ENCODE data around the gene RPP14.
"Not testable (repeated sequence)": the region's sequence is repeated elsewhere in the genome, so short reads cannot be mapped to it uniquely, and the experiment has no call there.

The RPP14 gene

DNA sequence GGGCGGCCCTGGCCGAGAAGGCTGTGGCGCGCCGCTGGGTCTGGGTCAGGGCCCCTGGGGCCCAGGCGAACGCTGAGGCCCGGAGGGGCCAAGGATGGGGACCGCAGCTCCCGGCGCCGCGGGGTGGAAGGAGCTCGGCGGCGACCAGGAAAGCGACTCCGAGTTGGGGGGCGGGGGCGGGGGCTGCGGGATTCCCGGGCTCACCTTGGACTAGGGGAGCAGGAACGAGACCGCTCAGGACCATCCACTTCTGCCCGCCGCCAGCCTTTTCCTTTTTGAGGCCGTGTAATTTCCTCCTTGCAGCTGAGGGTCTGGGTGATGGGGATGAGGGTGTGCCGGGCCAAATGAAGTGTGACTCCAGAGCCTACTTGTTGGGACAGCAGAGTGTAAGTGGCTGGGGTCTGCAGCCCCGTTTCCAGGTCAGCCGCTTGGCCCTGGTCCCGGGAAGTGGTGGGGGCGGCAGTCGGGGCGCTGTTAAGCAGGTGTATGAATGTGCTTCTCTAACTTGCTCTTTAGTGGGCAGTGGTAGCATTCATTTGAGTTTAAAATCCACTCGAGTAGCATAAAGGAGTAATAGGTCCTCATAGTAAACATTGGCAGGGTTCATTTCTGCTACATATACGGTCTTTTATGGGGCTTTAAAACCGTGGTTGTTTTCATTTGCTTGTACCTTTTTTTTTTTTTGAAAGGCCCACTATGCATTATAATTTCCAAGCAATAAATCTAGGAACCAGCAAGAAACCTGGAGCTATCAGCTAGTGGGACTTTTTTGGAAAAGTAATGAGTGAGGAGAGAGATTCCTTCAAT, 27.4 kb downstream of the RPP14 start:
- DNase-seq, result no peak

DNA sequence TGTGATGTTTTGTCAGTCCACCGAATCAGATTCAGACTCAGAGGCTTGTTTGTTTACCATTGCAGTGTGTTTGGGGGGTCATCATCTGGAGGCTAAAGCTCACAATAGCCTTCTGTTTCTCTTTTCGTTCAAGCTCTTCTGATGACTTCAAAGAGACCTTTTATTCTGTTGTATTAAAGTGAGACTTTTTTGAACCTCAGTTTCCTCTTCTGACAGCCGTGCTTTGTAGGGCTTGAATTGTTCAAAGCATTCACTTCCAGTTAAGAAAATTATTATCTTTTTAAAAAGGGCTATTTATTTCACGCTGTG, 27.9 kb downstream of the RPP14 start:
- DNase-seq, result no peak

DNA sequence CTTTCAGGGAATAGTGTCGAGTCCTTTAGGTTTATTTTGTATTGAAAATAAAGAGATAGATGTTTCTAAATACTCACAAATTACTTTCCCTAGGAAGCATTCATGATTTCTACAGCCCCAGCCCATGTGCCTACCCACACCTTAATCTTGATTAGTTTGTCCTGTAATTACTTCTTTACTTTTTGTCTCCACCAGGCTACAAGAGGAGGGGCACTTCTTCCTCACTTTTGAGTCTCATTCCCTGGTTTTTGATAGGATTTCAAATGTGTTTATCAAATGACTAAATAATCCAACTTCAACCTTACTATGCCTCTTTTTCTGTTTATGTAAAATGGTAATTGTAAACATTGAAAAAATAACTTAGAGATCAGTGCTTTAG, 28.4 kb downstream of the RPP14 start:
- DNase-seq, result no peak

DNA sequence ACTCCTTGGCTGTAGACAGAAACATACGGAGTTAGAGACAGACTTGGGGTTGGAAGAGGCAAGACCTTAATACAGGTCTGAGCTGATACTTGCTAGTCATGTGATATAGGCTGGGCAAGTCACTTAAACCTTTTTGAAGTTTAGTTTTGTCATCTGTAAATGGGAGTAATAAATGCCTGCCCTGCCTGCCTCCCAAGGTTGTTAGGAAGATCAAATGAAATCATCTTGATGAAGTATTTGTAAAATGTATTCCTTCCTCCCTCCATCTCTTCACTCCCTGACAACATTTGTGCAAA, 29.6 kb downstream of the RPP14 start:
- DNase-seq, result no peak

DNA sequence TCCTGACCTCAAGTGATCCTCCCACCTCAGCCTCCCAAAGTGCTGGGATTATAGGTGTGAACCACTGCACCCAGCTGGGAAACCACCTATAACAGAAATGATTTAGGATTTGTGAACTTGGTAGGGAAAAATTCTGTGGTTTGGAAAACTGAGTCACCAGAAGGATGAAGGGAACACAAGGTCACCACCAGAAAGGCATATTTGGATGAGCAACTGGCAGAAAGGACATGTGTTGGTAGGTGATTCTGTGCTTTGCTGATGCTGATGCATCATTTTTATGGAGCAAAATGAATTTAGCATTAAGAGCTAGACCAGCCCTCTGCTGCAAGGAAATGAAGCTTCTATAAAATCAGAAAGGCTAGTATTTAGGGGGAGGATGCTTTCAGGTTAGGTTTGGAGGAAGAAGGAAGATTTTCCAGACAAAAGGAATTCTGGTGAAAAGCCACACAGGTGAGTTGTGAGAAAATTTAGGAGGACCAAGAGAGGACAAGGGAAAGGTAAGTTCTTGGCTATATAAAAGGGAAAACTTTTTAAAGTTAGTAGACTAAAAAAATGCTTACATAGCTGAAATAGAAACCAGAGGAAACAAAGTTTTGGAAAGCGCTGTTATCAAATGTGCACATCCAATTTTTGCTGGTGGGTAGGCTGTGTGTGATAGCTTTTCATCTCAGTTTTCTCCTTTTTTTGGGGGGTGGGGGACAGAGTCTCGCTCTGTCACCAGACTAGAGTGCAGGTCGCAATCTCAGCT, 30.3 kb downstream of the RPP14 start:
- no peak for DNase-seq

DNA sequence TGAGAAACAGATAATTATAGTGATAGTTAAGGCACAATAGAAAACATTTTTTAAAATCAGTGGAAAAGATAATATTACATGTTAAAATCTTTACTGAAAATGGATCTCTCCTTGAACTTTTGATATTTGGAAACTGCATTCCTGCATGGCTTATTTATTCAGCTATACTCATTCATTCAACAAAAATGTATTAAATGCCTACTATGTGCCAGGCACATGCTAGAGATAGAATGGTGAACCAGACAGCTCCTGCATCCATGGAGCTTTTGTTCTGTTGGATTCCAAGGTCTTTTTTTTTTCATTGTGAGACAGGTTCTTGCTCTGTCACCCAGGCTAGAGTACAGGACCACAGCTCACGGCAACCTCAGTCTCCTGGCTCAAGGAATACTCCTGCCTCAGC, 31.1 kb downstream of the RPP14 start:
- no peak for DNase-seq

DNA sequence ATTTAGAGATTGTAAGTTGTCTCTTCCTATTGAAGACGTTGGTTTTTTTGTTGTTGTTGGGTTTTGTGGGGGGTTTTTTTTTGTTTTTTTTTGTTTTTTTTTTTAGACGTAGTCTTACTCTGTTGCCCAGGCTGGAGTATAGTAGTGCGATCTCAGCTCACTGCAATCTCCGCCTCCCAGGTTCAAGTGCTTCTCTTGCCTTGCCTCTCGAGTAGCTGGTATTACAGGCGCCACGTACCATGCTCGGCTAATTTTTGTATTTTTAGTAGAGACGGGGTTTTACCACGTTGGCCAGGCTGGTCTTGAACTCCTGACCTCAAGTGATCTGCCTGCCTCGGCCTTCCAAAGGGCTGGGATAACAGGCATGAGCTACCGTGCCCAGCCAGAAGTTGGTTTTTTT, 33.1 kb downstream of the RPP14 start:
- not testable (repeated sequence) for DNase-seq

DNA sequence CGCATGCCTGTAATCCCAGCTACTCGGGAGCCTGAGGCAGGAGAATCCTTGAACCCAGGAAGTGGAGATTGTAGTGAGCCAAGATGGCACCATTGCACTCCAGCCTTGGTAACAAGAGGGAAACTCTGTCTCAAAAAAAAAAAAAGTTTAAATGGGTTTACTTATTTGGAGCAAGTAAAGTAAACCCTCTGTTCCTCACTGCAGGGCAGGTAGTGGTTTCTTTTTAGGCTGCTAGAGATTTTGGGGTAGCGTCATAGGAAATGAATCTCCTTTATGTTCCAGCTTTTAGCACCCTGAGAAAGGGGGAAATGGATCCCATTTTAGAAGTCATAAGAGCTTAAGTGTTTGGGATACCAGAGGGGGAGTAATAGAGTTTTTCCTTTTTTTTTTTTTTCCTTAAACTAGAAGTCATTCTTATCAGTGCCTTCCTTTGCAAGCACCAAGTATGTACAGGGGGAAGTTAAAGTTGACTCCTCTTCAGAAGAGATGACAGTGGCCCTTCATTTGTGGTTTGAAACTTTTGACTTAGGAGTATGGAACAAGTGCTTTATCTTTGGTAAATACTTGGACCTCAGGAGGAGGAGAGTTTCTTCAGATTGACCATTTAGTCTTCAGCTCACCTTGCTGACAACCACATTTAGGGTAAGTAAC, 34.7 kb downstream of the RPP14 start:
- no peak for DNase-seq

DNA sequence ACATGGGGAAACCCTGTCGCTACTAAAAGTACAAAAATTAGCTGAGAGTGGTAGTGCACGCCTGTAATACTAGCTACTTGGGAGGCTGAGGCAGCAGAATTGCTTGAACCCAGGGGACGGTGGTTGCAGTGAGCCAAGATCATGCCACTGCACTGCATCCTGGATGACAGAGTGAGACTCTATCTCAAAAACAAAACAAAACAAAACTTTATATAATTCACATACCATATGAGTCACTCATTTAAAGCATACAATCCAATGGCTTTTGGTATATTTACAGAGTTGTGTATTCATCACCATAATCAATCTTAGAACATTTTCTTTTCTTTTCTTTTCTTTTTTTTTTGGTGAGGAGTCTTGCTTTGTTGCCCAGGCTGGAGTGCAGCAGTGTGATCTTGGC, 35.3 kb downstream of the RPP14 start:
- no peak for DNase-seq

DNA sequence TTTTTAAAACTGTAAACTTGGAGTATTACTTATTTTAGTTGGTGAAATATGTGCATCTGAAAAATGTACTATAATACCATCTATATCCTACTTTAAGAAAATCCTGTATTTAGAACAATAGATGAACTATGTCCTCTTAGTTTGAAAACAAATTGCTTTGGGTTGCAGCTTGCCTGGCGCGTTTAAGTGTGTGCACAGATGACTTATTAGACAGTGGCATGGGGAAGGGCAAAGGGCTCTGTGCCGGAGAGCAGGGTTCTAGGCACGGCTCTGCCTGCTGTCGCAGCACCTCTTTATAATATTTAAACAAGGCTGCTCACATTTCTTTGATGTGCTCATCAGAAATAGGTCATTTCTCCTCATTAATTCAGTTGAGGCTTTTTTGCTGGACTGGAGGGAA, 36.6 kb downstream of the RPP14 start:
- DNase-seq, result no peak

DNA sequence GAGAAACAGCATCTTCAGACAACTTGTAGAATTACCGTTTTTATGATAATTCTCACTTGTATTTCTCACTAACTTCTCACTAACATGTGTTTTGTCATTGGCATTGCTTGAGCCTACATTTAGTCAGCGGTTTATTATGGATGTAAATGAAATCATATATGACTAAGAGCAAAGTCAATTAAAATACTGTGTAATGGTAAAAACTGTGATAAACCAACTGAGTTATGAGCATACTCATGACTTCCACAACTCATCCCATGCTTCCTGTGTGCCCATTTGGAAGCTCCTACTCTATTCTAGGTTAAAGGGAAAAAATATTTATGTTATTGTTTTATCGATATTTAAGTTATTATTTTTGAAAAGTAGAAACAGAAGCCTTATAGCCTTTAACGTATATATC, 39.4 kb downstream of the RPP14 start:
- no peak for DNase-seq

DNA sequence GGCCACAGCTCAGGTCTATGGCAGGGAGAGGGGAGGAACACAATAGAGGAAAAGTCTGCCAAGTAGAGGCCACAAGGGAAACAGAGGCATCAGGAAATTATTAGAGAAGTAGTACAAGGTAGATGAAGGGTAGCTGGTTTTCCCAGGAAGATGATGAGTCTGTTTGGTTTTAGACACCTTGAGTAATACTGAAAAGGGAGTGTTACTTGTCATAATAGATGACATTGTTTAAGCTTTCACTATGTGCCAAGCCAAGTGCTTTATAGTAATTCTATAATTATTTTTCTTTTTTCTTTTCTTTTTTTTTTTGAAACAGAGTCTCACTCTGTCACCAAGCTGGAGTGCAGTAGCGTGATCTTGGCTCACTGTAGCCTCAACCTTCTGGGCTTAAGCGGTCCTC, 40.3 kb downstream of the RPP14 start:
- DNase-seq, result no peak

DNA sequence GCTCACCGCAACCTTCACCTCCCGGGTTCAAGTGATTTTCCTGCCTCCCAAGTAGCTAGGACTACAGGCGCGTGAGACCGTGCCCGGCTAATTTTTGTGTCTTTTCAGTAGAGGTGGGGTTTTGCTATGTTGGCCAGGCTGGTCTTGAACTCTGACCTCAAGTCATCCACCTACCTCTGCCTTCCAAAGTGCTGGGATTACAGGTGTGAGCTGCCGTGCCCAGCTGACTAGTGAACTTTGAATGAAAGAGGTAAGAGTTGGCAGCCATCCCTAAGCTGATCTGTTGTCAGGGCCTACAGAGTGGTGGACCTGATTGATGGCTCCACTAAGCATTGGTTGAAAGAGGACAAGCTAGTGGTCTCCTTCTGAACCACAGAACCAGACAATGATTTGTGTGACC, 41.9 kb downstream of the RPP14 start:
- no peak for DNase-seq

DNA sequence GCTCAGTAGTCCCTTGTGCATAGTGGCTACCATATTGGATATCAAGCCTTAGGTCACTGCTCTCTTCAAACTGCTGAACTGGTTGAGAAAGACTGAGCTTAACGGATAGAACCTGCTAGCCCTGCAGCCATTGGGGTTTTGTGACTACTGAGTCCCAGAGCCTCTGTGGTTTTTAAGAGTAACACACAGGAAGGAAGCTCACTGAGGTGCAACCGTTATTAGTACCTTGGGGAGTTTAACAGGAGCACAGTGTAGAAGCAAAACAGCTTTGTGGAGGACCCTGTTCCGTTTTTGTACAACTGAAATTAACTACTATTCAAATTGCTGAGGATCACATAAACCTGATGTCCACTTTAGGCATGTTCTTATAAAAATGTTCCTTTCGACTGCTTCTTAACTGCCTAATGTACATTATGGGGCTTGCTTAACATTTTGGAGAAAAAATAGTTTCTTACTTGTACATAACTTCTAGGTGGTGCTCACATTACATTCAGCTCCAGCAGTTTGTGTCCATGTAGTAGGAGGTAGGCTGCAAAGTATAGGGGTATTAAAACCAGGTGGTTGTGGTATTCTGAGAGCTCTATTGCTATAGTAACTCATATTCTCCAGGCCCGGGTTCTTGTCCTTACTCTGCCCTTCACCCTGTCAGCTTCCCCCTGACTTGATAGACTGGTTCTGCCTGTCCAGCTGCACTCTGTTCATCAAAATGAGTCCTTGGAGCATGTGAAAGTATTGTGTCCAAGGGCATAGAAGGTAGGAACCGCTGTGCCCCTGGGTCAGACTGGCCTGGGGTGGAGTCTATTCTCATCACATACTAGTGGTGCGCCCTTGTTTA, 44.0 kb downstream of the RPP14 start:
- DNase-seq, result no peak

DNA sequence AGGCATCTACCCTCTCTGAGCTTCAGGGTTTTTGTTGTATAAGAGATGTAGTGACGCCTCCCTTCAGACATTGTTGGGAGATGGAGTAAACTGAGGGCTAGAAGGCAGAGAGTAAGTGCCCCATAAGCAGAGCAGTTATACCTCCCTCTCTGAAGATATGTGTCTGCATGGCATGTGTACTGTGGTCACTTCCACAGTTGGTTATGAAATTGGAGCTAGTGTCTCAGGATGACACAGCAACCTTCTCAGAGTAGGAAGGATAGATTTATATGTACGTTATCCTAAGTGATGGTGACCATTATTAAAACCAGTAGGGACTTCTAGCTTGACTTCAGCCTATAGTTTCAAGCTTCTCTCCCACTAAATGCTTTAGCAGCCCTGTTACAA, 44.6 kb downstream of the RPP14 start:
- no peak for DNase-seq

DNA sequence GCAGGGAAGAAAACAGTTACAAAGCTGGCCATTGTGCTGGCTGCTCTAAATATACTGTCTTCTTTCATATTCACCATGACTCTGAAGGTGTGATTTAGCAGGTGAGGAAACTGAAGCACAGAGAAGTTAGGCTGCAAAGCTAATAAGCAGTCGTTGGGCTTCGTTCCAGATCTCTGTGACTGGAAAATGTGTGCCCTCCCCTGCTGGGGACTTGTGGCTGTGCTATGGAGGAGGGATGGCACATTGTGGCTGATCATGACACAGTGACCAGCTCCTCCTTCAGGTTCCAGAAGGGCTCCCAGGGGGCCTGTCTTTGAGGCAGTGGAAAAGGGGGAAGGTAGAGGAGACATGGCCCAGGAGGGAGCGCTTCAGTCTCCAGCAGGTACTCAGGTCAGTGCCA, 45.9 kb downstream of the RPP14 start:
- DNase-seq, result no peak

DNA sequence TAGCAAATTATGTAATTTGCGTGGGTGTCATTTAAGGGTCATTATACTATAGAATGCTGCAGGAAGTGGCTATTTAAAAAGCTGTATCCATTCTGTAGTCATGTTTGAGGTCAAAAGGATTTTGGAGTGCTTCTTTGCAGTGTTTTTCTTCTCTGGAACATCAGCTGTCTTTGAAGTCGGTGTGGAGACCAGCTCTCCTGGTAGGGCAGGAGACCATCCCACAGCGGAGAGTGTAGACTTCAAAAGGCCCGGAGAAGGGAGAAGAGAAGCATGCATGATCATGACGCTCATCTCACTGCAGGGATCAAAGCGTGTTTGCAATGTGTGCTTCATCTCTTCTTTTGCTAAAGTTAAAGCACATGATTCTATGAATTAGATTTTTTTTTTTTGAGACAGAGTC, 46.6 kb downstream of the RPP14 start:
- no peak for DNase-seq

DNA sequence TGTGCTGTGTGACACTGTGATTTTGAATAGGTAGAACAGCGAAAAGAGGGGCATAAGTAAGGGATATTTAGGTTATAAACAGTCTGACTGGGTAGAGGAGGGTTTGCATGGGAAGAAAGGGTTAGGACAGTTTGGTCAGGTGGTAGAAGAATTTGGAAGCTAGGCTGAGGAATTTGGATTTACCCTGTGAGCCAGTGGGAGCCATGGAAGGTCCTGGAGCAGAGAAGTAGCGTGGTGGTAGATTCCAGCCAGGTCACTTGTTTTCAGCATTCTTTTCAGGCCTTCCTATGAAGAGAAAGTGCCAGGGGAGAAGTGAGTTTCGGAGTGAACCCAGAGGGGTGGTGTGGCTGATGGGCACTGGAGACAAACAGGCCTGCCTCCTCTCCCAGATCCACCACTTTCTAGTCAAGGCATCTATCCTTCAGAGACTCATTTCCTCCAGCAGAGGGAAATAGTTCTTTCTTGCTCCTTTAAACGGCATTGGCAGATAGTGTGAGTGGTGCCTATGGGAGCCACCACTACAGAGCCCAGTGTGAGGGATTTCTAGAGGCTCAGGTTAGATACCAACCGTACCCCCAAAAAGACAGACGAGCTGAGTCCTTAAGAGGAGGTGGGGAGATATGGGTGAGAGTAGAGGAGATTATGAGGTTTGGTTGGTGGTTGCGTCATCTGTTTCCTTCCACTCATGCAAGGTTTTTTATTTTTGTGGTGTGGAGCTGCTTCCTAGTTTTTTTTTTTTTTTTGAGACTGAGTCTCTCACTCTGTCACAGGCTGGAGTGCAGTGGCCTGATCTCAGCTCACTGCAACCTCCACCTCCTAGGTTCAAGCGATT, 47.9 kb downstream of the RPP14 start:
- DNase-seq, result no peak

DNA sequence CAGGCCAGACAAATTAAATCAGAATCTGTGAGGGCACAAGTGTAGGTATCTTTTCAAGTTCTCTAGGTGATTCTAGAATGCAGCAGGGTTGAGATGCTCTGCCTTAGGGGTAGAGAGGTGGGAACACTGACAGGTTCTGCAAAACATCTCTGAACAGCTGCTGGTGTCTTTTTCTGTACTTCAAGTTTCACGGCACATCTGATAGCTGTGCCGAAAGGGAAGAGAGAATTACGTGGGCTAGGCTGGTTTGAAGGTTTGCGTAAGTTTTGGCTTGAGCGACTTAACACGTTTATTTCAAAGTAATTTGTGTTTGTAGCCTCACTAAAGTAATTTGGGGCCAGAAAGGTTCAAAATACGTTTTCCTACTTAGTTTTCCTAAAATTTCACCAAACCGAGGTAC, 49.1 kb downstream of the RPP14 start:
- no peak for DNase-seq

DNA sequence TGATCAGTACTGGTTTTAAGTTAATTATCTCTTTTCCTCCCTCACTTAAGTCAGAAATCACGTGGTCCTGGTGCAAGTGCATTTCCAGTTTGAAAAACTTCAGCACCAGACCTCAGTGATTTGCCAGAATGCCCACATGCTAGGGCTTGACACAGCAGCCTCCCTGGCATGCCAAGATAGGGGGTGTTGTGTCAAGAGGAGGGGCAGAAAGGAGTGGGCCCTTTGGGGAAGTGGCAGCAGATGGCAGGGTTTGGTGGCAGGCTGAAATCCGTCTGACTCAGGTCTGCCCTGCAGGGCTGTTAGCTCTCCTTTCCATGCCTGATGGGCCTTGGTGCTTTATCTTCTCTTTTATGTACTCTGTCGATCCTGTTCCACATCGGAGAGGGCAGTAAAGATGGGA, 50.0 kb downstream of the RPP14 start:
- no peak for DNase-seq

DNA sequence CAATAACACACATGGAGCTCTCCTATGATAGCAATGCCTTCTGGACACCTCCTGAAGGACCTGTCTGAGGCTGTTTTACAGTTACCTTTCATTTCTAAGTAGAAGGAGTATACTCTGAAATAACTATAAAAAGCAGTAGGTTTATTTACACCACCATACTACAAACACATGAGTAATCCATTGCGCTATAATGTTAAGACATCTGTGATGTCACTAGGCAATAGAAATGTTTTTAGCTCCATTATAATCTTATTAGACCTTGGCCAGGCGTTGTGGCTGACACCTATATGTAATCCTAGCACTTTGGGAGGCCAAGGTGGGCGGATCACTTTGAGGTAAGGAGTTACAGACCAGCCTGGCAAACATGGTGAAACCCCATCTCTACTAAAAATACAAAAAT, 51.4 kb downstream of the RPP14 start:
- DNase-seq, result no peak

DNA sequence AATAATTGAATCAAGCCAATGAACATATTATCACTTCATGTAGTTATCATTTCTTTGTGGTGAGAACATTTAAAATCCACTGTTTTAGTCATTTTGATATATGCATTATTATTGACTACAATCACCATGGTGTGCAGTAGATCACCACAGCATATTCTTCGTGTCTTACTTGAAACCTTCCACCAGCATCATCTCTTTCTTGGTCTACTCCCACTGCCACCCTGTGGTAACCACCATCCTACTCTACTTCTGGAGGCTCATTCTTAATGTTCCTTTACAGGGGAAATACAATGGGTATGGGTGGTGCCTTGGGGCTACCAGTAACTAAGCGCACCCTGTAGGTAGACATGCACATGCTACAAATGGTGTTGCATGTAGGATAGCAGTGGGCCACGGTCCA, 52.0 kb downstream of the RPP14 start:
- DNase-seq, result no peak

DNA sequence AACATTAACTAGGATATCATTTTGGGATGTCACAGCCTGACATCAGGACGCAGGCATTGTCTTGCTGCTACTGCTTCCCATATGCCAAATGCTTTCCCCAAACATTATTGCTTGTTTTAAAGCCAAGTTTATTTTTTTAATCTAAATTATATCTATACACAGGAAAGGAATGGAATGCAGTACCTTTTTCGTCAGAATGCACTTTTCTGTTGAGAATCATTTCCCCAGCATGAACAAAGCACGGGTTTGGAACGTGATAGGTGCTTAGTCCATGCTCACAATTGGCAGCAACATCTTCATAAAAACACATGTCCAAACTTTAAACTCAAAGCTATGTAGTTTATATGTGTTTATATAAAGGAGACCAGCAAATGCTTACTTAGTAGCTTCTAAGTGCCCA, 52.8 kb downstream of the RPP14 start:
- DNase-seq, result no peak
